Activated CD8-positive, alpha-beta memory T cell treated with anti-CD3 and anti-CD28 coated beads, Interleukin-2, amount 50 U/mL, for 24 hours (primary cell): ENCODE data around the gene GAK.

Source experiments
- DNase-seq: peaks from one replicate; pipeline ENCODE4 v3.0.0-alpha.2; 2020; ENCODE audit errors: extremely low read depth

Gene GAK

GRCh38 chr4:890036-890695 lies 42.0 kb downstream of the GAK start:
- DNase-seq, result no peak

- no peak for DNase-seq
Measured at GRCh38 chr4:889516-889915, 42.6 kb downstream of the GAK start.

- no peak for DNase-seq
Measured at GRCh38 chr4:888029-888428, 44.1 kb downstream of the GAK start.

- no peak for DNase-seq
Measured at GRCh38 chr4:887034-887763, 44.9 kb downstream of the GAK start.

- no peak for DNase-seq
Measured at GRCh38 chr4:886244-886643, 45.9 kb downstream of the GAK start.

GRCh38 chr4:885353-885752 lies 46.8 kb downstream of the GAK start:
- no peak for DNase-seq

GRCh38 chr4:884896-885295 lies 47.2 kb downstream of the GAK start:
- DNase-seq, result no peak

- DNase-seq, result no peak
Measured at GRCh38 chr4:884259-884658, 47.9 kb downstream of the GAK start.

- no peak for DNase-seq
Measured at GRCh38 chr4:883377-884095, 48.6 kb downstream of the GAK start.

- DNase-seq, result no peak
Measured at GRCh38 chr4:882646-883045, 49.5 kb downstream of the GAK start.

- DNase-seq, result no peak
Measured at GRCh38 chr4:881709-882108, 50.4 kb downstream of the GAK start.

- DNase-seq, result no peak
Measured at GRCh38 chr4:880684-881405, 51.3 kb downstream of the GAK start.

GRCh38 chr4:879729-880077 lies 52.4 kb downstream of the GAK start:
- peak; percentile 26 for DNase-seq

GRCh38 chr4:878796-879728 lies 53.1 kb downstream of the GAK start:
- DNase-seq, result peak; percentile 19

- no peak for DNase-seq
Measured at GRCh38 chr4:877502-877901, 54.6 kb downstream of the GAK start.

GRCh38 chr4:876780-877179 lies 55.3 kb downstream of the GAK start:
- DNase-seq, result no peak

- DNase-seq, result no peak
Measured at GRCh38 chr4:875818-876423, 56.2 kb downstream of the GAK start.

GRCh38 chr4:874971-875817 lies 56.9 kb downstream of the GAK start:
- no peak for DNase-seq

- DNase-seq, result no peak
Measured at GRCh38 chr4:874056-874455, 58.1 kb downstream of the GAK start.
